NCI-H2196 treated with DMSO at 0.1 percent for 48 hours (cell line): ENCODE measurements around the gene ADA.

Experiments
- DNase-seq: peaks from one replicate; lab custom pipeline; 2025; ENCODE audit not compliant: unreplicated experiment; lab: John Stamatoyannopoulos, UW

Gene ADA

DNA sequence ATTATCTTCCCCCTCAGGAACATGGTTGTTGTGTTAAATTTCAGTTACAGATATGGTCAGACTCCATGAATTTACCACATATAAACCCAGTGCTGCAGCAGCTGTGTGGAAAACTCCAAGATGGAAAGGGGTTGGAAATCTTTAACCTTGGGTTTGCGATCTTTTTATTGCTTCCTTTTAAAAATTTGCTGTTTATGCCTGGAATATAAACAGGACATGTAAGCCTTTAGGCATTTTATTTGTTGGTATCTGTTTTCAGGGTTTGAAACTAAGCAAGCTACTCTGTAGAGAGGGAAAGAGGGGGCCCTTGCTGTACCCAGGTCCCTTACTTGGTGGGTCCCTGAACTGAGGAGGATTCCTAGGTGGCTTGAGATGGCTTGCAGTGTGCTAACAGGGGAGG lies 68.3 kb downstream of the ADA start:
- no peak for DNase-seq

DNA sequence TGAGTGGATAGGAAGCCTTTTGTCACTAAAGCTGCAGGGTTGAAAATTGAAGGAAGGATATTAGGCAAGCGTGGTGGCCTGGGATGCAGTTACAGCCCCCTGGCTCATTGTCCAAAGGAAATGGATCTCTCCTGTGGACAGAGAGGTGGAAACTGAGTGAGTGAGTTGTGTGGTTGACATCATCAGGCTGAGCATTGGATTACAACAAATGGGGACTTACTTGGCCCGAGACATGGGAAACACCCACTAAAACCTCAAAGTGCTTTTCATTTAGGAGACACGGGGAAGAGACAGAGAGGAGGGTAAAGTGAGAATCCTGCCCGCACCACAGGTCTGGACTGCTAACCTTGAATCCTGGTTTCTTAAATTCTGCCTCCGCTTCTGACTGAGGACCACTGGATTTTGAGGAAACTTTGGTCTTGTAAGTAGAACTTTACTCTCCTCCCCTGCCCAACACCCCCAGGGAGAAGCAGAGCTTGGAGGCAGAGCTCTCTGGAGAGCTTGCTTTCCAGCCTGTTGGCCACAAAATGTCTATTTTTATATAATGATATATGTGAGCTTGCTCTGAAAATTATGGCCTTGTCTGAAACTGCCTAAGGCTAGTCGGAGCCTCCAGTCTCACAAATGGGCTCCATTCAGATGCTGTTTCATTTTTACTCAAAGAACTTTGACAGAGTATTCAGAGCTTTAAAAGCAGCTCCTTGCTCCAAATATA lies 69.0 kb downstream of the ADA start, which contains the start of gene PKIG:
TSS of gene PKIG (plus strand) at position 269 of the 715 bp plus-strand sequence. CDS start 31,978 bp downstream, outside the sequence.
- no peak for DNase-seq

GRCh38 chr20:44581515-44581914 lies 70.0 kb downstream of the ADA start:
- DNase-seq: no peak

DNA sequence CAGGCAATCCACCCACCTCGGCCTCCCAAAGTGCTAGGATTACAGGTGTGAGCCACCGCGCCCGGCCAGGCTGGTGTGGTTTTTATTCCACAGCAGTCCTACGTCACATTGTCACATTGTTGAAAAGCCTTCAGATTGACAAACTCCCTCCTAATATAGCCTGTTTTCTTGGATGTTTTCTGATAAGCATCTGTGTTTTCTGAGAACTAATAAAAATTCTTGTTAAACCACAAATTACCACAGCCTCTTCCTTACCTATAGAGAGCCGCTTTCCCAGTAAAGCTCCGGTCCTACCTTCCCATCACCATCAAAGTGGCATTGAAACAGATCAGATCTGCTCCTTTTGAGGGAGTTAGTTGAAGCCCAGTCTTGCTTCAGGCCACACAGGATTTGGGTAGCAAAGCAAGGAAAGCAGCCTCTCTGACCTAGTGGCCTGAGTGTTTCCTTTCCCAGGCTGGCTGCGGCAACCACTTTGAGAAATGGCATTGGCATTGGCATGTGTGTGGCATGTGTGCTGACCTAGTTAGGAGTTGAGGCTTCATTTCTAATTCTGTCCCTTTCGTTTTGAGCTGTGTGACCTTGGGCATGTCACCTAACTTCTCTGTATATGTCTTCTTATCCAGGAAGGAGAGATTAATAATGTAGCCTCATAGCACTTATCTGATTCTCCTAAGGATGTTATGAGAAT lies 70.8 kb downstream of the ADA start:
- no peak for DNase-seq

GRCh38 chr20:44579313-44580081 lies 72.0 kb downstream of the ADA start:
- DNase-seq: no peak

GRCh38 chr20:44576297-44576696 lies 75.2 kb downstream of the ADA start:
- no peak for DNase-seq

DNA sequence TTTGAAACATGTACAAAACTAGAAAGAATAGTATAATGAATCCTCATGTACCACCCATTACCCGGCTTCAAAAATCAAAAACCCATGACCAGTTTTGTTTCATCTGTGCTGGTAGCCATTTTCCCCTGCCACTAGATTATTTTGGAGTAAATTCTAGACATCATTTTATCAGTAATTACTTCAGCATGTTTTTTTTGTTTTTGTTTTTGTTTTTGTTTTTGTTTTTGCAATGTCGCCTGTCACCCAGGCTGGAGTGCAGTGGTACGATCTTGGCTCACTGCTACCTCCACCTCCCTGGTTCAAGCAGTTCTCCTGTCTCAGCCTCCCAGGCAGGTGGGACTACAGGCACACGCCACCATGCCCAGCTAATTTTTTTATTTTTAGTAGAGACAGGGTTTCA lies 77.1 kb downstream of the ADA start:
- no peak for DNase-seq

DNA sequence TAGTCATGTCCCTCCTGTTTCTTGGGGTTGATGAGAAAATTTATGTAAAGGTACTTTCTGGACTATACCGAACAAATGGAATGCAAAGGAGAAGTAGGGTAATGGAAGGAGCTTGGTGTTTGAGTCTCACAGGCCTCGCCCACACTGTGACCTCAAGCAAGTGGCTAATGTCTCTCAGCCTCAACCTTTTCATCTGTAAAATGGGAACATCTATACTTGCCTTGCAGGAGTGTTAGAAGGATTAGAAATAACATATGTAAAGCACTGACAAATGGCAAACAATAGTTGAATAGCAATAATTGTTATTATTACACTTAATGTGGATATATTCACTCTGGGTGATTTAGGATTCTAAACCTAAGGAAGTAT lies 78.0 kb downstream of the ADA start:
- DNase-seq: no peak

DNA sequence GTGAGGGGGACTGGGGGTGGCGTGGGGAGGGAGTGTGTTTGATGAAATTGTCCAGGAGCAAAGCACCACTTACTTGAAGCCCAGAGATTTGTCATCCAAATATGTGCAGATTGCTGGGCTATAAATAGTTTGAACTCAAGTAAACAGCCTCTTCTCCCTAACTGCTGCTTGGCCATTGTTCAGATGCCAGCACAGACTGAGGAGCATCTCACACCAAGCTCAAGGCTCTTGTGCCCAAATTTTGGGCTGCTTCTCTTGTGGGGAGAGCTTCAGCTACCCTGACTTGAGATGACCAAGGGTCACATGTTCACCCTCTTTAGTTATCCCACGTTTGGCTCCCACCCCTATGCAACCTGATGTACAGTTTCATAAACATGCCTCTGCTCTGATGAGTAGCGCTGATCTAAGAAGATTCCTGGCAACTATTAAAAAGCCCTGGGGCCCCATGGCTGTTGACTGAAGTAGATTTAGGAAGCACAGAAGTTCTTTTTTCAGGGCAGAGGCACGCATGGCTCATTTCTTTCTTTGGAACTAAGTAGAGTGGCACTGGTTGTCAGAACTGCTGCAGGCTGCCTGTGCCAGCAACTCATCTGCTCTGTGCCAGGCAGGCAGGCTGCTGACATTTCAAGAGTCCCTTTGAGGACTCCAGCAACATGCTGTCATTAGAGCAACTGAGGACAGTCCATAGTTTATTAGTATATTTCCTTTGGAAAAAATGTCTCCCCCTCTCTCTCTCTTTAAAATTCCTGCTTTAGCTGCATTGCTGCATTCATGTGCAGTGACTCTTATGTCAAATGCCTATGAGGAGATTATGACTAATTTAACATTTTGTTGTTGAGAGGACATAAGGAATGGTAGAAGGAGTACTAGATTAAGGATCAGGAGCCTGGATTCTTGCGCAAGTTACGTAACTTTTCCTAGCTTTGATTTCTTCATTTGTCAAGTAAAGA lies 78.7 kb downstream of the ADA start:
- DNase-seq: no peak

DNA sequence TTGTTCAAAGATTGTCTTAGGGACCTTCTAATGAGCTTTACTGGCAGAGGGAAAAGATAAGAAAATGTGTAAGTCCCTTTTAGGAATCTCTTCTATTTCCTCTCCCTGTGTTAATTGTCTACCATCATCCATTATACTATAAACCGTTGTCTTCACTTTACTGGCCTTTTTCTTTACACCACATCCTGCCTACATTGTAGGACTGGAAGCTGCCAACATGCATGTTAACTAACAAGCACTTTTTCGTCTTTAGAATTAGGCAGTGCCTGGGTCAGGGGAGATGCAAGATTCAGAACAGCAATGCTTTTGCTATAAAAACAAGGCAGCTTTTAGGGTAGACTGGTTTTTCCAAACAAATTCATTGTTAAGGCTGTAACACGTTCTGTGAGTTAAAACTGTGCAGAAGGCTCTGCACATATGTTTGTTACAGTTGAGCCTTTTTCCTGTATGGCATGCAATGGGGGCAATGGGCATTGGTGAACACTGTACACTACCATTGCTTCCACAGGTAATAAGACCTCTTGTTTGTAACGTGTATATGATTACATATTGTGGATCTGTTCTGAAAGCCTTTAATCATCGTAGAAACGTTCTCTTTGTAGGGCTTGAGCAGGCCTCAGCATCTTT lies 80.0 kb downstream of the ADA start:
- no peak for DNase-seq

DNA sequence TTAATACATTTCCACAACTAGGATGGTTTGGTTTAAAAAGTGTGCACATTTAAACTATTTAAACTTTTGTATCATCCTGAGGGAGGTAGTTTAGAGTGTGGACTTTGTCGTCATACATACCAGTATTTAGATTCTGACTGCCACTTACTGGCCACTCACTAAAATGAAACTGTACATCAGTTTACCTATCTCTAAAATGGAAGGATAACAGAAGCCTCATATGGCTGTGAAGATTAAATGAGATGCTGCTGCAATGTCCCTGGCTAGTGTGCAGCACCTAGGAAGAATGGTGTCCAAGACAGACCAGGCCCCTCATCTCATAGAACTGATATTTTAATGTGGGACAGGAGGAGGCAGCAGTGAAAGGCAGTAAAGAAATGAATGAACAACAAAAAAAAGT lies 81.1 kb downstream of the ADA start:
- DNase-seq: no peak
